ENCODE results near the gene NINJ2. TPM values are rescaled to one million over a fixed set of nuclear protein-coding genes. Genes with fewer than 3 reads are reported as not detected.

Gene NINJ2
- polyA plus RNA-seq, 1 of the 3 experiments (the other 2 are of a cell fraction), result 0.07 TPM

DNA sequence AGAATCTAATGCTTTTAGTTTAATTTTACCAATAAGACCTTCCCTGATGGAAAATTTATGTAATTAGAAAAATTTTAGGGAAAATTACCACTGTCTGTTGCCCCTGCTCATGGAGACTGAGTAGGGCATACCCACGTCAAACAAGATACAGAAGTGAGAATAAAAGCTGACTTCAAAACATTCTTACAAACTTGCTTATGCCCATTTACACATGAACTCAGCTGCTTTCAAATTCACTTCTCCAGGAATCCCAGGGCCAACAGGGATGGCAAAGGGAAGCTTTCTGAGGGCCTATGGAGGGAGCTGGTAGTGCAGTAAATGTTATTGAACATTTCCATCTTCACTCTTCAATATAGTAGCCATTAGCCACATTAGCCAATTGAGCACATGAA, 4.8 kb upstream of the NINJ2 start:
- peaks cover 4% of the 10 kb centered on the region; the same call in 1 of the 2 replicates for H3K27me3 ChIP-seq (ENCODE audit: insufficient read depth)
- no peak overlapping the region for H3K4me3 ChIP-seq (ENCODE audit: low read depth in 2 of 2, low read length in 1 of 2)
- H3K36me3 ChIP-seq (replicated peaks in 1 of 2; ENCODE audit: control insufficient read depth in 1 of 2, insufficient read depth in 2 of 2, low read length in 1 of 2), result no peaks in the 10 kb centered on the region
- peaks cover 0 to 6% of the 10 kb centered on the region in 2 experiments; a peak in 1 of 4 replicates for H3K4me1 ChIP-seq (ENCODE audit: control insufficient read depth in 1 of 2, insufficient read depth in 2 of 2, low read depth in 1 of 2, low read length in 1 of 2)
- H2AFZ ChIP-seq (ENCODE audit: low read depth), result no peak overlapping the region
- H3K27ac ChIP-seq (ENCODE audit: low read depth in 2 of 2, low read length in 1 of 2), result no peak overlapping the region
- no peak for DNase-seq
- no peaks in the 10 kb centered on the region for H3K79me2 ChIP-seq (ENCODE audit: insufficient read depth)
- WGBS (ENCODE audit: low lambda C conversion rate), result 95% methylated on average over 1 of the region's 1 CpG
- no peak overlapping the region for H3K9ac ChIP-seq
- H3K9me2 ChIP-seq, result no peaks in the 10 kb centered on the region
- H3K9me3 ChIP-seq, result no peaks in the 10 kb centered on the region
- no peak overlapping the region for H3K4me2 ChIP-seq
- POLR2A ChIA-PET, result no interaction called here
- TF ChIP-seq GABPA (IDR thresholded peaks at IDR 0.05; ENCODE audit: low read depth) (no peak), MXI1 (IDR thresholded peaks at IDR 0.05; ENCODE audit: low read depth, low read length) (no peak), RXRA (IDR thresholded peaks at IDR 0.05; ENCODE audit: borderline replicate concordance, low read depth) (no peak)
- no peaks in the 10 kb centered on the region for H3F3A ChIP-seq (replicated peaks; ENCODE audit: insufficient read depth)
- H4K20me1 ChIP-seq (ENCODE audit: insufficient read depth), result no peaks in the 10 kb centered on the region
- CTCF ChIA-PET, result no interaction called here

DNA sequence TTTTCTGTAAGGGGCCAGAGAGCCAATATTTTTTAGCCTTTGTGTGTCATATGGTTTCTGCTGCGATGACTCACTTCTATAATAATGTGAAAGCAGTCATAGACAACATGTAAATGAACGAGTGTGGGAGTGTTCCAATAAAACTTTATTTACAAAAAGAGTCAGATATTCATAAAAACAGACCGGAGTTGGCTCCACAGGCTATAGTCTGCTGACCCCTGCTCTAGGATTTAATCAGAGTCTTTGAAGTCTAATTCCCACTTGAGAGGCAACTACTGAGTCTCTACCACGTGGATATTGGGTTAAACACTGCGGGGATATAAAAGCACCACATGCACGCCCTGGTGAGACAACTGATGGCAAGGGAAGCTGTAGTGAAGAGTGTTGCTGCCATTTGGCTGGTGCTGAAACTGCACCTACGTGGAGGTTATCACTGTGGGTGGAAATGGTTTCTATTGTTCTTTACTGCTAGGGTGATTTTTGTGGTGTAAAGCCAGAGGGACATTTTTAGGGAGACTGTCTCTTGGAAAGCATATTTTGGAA, 3.6 kb upstream of the NINJ2 start:
- peaks cover 0 to 8% of the 10 kb centered on the region in 2 experiments; a peak in 1 of 4 replicates for H3K4me1 ChIP-seq (ENCODE audit: control insufficient read depth in 1 of 2, insufficient read depth in 2 of 2, low read depth in 1 of 2, low read length in 1 of 2)
- H4K20me1 ChIP-seq (ENCODE audit: insufficient read depth), result no peaks in the 10 kb centered on the region
- no peak for TF ChIP-seq RFX5 (IDR thresholded peaks at IDR 0.05; ENCODE audit: low read length)
- no peak for TF ChIP-seq FOSL2 (IDR thresholded peaks at IDR 0.05; ENCODE audit: borderline replicate concordance, low read depth)
- TF ChIP-seq, protein P1, sequence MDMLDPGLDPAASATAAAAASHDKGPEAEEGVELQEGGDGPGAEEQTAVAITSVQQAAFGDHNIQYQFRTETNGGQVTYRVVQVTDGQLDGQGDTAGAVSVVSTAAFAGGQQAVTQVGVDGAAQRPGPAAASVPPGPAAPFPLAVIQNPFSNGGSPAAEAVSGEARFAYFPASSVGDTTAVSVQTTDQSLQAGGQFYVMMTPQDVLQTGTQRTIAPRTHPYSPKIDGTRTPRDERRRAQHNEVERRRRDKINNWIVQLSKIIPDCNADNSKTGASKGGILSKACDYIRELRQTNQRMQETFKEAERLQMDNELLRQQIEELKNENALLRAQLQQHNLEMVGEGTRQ (IDR thresholded peaks at IDR 0.05; ENCODE audit: borderline replicate concordance, low read depth, low read length), result no peak
- TF ChIP-seq JUND (IDR thresholded peaks at IDR 0.05), result no peak
- TF ChIP-seq GATA2 (CRISPR knock-in tag; IDR thresholded peaks at IDR 0.05), result no peak
- H3K36me3 ChIP-seq (replicated peaks in 1 of 2; ENCODE audit: control insufficient read depth in 1 of 2, insufficient read depth in 2 of 2, low read length in 1 of 2), result no peaks in the 10 kb centered on the region
- peaks cover 9% of the 10 kb centered on the region; the same call in 1 of the 2 replicates for H3K27me3 ChIP-seq (ENCODE audit: insufficient read depth)
- DNase-seq, result no peak
- CTCF ChIA-PET, result interaction anchor here (0.7 to 1.0 kb wide), 2 partner anchors 84 to 426 kb away, joined by 3 read pairs; no protein-coding TSS in a partner anchor
- no peak overlapping the region for H3K9ac ChIP-seq
- no peaks in the 10 kb centered on the region for H3K79me2 ChIP-seq (ENCODE audit: insufficient read depth)
- POLR2A ChIA-PET, result no interaction called here
- no peaks in the 10 kb centered on the region for H3F3A ChIP-seq (replicated peaks; ENCODE audit: insufficient read depth)
- H3K4me2 ChIP-seq, result no peak overlapping the region
- H3K9me3 ChIP-seq, result no peaks in the 10 kb centered on the region
- H3K4me3 ChIP-seq (ENCODE audit: low read depth in 2 of 2, low read length in 1 of 2), result no peak overlapping the region
- no peaks in the 10 kb centered on the region for H3K9me2 ChIP-seq
- H3K27ac ChIP-seq (ENCODE audit: low read depth in 2 of 2, low read length in 1 of 2), result no peak overlapping the region
- WGBS (ENCODE audit: low lambda C conversion rate), result 81% methylated on average over 7 of the region's 7 CpGs
- H2AFZ ChIP-seq (ENCODE audit: low read depth), result 0 out of 2 replicates have a peak overlapping the region, but pooled peaks have one; percentile 17

GRCh38 chr12:666066-666465, 2.8 kb upstream of the NINJ2 start:
- CTCF ChIA-PET, result interaction anchor here (0.6 to 1.2 kb wide), 4 partner anchors 12 to 85 kb away, joined by 3 read pairs; no protein-coding TSS in a partner anchor
- no peak for DNase-seq
- Histone ChIP-seq H3K36me3 (replicated peaks in 1 of 2; ENCODE audit: control insufficient read depth in 1 of 2, insufficient read depth in 2 of 2, low read length in 1 of 2) (no peaks in the 10 kb centered on the region), H3K9me3 (no peaks in the 10 kb centered on the region), H3K4me3 (ENCODE audit: low read depth in 2 of 2, low read length in 1 of 2) (no peak overlapping the region), H2AFZ (ENCODE audit: low read depth) (no peak overlapping the region), H3K27me3 (ENCODE audit: insufficient read depth) (peaks cover 10% of the 10 kb centered on the region; the same call in 1 of the 2 replicates), H3K79me2 (ENCODE audit: insufficient read depth) (no peaks in the 10 kb centered on the region), H3K4me2 (no peak overlapping the region), H4K20me1 (ENCODE audit: insufficient read depth) (no peaks in the 10 kb centered on the region), H3K4me1 (ENCODE audit: control insufficient read depth in 1 of 2, insufficient read depth in 2 of 2, low read depth in 1 of 2, low read length in 1 of 2) (peaks cover 0 to 8% of the 10 kb centered on the region in 2 experiments; a peak in 1 of 4 replicates), H3K9me2 (no peaks in the 10 kb centered on the region), H3K9ac (no peak overlapping the region), H3F3A (replicated peaks; ENCODE audit: insufficient read depth) (no peaks in the 10 kb centered on the region), H3K27ac (ENCODE audit: low read depth in 2 of 2, low read length in 1 of 2) (no peak overlapping the region)
- POLR2A ChIA-PET, result no interaction called here
- 63% methylated on average over 2 of the region's 2 CpGs for WGBS (ENCODE audit: low lambda C conversion rate)
- TF ChIP-seq MAX (IDR thresholded peaks at IDR 0.05; ENCODE audit: low read depth) (no peak), NRF1 (IDR thresholded peaks at IDR 0.05; ENCODE audit: low read depth, low read length) (no peak), EZH2phosphoT487 (IDR thresholded peaks at IDR 0.05; ENCODE audit: borderline replicate concordance, low read depth) (no peak), ZBTB33 (IDR thresholded peaks at IDR 0.05; ENCODE audit: borderline replicate concordance, low read depth) (no peak), YY1 (IDR thresholded peaks at IDR 0.05; ENCODE audit: low read depth) (no peak), TCF12 (IDR thresholded peaks at IDR 0.05) (no peak), ELF1 (IDR thresholded peaks at IDR 0.05) (no peak), RFX5 (IDR thresholded peaks at IDR 0.05; ENCODE audit: low read length) (no peak), MEF2A (IDR thresholded peaks at IDR 0.05; ENCODE audit: borderline replicate concordance, low read depth) (no peak), GATA2 (CRISPR knock-in tag; IDR thresholded peaks at IDR 0.05) (no peak), FOXM1 (IDR thresholded peaks at IDR 0.05; ENCODE audit: low read depth) (no peak), MXI1 (IDR thresholded peaks at IDR 0.05; ENCODE audit: low read depth, low read length) (no peak)
- TF ChIP-seq, protein P2, sequence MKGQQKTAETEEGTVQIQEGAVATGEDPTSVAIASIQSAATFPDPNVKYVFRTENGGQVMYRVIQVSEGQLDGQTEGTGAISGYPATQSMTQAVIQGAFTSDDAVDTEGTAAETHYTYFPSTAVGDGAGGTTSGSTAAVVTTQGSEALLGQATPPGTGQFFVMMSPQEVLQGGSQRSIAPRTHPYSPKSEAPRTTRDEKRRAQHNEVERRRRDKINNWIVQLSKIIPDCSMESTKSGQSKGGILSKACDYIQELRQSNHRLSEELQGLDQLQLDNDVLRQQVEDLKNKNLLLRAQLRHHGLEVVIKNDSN (IDR thresholded peaks at IDR 0.05; ENCODE audit: borderline replicate concordance, low read depth), result no peak
